ENCODE measurements around the gene ZBTB11. TPM values are rescaled to one million over a fixed set of nuclear protein-coding genes. Genes with fewer than 3 reads are reported as not detected.

Gene ZBTB11
- total RNA-seq, 1 experiment from 2014 or later = 14.8 TPM

DNA sequence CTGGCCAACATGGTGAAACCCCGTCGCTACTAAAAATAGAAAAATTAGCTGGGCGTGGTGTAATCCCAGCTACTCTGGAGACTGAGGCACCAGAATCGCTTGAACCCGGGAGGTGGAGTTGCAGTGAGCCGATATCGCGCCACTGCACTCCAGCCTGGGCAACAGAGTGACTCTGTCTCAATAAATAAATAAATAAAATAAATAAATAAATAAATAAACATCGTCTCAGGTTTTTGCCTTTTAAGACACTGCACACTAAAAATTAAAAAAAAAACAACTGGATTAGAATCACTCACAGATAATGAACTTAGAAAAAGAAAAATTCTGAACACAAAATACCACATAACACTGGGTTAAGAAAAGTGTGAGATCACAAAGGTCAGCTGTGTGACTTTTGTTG is 2.4 kb downstream of the ZBTB11 start:
- Histone ChIP-seq H3K23me2 (ENCODE audit: insufficient read length, low read depth, low read length, poor library complexity, severe bottlenecking) (no peaks in the 10 kb centered on the region), H3K18ac (ENCODE audit: insufficient read length, low read depth, low read length) (no peak overlapping the region), H2BK5ac (ENCODE audit: insufficient read length, low read length) (no peak overlapping the region), H2AK5ac (ENCODE audit: insufficient read length, low read length) (no peak overlapping the region), H2BK12ac (ENCODE audit: insufficient read length, low read depth, low read length) (no peak overlapping the region), H2BK15ac (ENCODE audit: low read depth, low read length) (no peak overlapping the region), H3K27ac (ENCODE audit: insufficient read length, low read depth, low read length) (no peak overlapping the region), H3K27me3 (ENCODE audit: insufficient read depth, low read length) (no peaks in the 10 kb centered on the region), H2AFZ (ENCODE audit: low read length) (no peak overlapping the region), H3K79me2 (ENCODE audit: insufficient read depth, low read length) (peaks cover 11% of the 10 kb centered on the region; the same call in 1 of the 2 replicates), H3K9ac (ENCODE audit: extremely low read depth, insufficient read length, low read length) (no peak overlapping the region), H2BK20ac (ENCODE audit: low read depth, low read length, poor library complexity, severe bottlenecking) (no peak overlapping the region), H4K5ac (ENCODE audit: insufficient read length, low read depth, low read length) (no peak overlapping the region), H4K20me1 (ENCODE audit: control insufficient read depth, insufficient read depth, insufficient read length) (no peaks in the 10 kb centered on the region), H3K79me1 (ENCODE audit: insufficient read depth, low read depth, low read length, poor library complexity, severe bottlenecking) (no peaks in the 10 kb centered on the region), H3T11ph (ENCODE audit: low read length) (no peak overlapping the region), H3K56ac (ENCODE audit: insufficient read length, low read depth, low read length) (no peak overlapping the region), H4K8ac (replicated peaks; ENCODE audit: insufficient read length, low read depth, low read length) (no peak overlapping the region), H3K4me1 (ENCODE audit: insufficient read depth, low read length) (no peaks in the 10 kb centered on the region), H3K23ac (ENCODE audit: insufficient read length, low read depth, low read length) (no peak overlapping the region), H3K4ac (ENCODE audit: low read depth, low read length) (no peak overlapping the region), H4K91ac (ENCODE audit: insufficient read length, low read depth, low read length) (no peak overlapping the region), H2BK120ac (ENCODE audit: low read depth, low read length, poor library complexity, severe bottlenecking) (no peak overlapping the region), H3K4me2 (ENCODE audit: insufficient read depth, insufficient read length, low read length) (no peak overlapping the region), H3K9me3 (ENCODE audit: control insufficient read depth, low read depth, low read length) (no peaks in the 10 kb centered on the region), H3K14ac (ENCODE audit: insufficient read depth, low read length) (no peak overlapping the region)
- peaks cover 14 to 23% of the 10 kb centered on the region in 2 experiments for H3K4me1 Mint-ChIP-seq
- TF ChIP-seq, protein P1, sequence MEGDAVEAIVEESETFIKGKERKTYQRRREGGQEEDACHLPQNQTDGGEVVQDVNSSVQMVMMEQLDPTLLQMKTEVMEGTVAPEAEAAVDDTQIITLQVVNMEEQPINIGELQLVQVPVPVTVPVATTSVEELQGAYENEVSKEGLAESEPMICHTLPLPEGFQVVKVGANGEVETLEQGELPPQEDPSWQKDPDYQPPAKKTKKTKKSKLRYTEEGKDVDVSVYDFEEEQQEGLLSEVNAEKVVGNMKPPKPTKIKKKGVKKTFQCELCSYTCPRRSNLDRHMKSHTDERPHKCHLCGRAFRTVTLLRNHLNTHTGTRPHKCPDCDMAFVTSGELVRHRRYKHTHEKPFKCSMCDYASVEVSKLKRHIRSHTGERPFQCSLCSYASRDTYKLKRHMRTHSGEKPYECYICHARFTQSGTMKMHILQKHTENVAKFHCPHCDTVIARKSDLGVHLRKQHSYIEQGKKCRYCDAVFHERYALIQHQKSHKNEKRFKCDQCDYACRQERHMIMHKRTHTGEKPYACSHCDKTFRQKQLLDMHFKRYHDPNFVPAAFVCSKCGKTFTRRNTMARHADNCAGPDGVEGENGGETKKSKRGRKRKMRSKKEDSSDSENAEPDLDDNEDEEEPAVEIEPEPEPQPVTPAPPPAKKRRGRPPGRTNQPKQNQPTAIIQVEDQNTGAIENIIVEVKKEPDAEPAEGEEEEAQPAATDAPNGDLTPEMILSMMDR (conservative IDR thresholded peaks at IDR 0.05) = no peak
- peaks cover 1% of the 10 kb centered on the region; the same call in 1 of the 2 replicates for H3K27me3 Mint-ChIP-seq (ENCODE audit: low read depth)
- peak overlapping the region; percentile 93 to 94; a peak in 3 of 5 replicates for H3K4me3 Mint-ChIP-seq
- H3K9me3 Mint-ChIP-seq = no peaks in the 10 kb centered on the region
- peaks cover 8 to 23% (median 17%) of the 10 kb centered on the region in 3 experiments for H3K36me3 Mint-ChIP-seq (ENCODE audit: insufficient read depth in 1 of 3, low read depth in 3 of 3)
- H3K27ac Mint-ChIP-seq = no peak overlapping the region
- WGBS (ENCODE audit: extremely low coverage, insufficient read length, low lambda C conversion rate) = no CpG with 5 or more reads among the region's 9 CpGs
- no peak for DNase-seq

All from H9 (cell line).